GM12872 (cell line): ENCODE data around the gene NEB.

Experiments
- TF ChIP-seq, protein P1 (sequence below): IDR thresholded peaks from 3 replicates; pipeline ENCODE4 v1.5.1; 2011; ENCODE audit warnings: low read depth, mild to moderate bottlenecking, low read length, moderate library complexity; ENCODE audit not compliant: insufficient read depth

Gene NEB

DNA sequence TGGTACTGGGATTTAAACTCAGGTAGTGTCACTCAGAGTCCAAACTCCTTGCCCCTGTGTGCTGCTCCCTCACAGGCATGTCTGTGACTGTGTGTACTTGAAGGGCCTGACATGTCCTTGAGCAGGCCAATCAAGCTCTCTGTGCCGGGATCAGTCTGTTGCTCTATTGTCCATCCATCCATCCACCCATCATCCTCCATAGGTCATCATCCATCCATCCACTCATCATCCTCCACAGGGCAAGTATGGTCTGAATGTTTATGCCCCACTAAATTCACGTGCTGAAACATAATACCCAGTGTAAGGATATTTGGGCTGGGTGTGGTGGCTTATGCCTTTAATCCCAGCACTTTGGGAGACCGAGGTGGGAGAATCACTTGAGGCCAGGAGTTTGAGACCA lies 24.5 kb upstream of the NEB start:
- TF ChIP-seq, protein P1, sequence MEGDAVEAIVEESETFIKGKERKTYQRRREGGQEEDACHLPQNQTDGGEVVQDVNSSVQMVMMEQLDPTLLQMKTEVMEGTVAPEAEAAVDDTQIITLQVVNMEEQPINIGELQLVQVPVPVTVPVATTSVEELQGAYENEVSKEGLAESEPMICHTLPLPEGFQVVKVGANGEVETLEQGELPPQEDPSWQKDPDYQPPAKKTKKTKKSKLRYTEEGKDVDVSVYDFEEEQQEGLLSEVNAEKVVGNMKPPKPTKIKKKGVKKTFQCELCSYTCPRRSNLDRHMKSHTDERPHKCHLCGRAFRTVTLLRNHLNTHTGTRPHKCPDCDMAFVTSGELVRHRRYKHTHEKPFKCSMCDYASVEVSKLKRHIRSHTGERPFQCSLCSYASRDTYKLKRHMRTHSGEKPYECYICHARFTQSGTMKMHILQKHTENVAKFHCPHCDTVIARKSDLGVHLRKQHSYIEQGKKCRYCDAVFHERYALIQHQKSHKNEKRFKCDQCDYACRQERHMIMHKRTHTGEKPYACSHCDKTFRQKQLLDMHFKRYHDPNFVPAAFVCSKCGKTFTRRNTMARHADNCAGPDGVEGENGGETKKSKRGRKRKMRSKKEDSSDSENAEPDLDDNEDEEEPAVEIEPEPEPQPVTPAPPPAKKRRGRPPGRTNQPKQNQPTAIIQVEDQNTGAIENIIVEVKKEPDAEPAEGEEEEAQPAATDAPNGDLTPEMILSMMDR, result no peak

DNA sequence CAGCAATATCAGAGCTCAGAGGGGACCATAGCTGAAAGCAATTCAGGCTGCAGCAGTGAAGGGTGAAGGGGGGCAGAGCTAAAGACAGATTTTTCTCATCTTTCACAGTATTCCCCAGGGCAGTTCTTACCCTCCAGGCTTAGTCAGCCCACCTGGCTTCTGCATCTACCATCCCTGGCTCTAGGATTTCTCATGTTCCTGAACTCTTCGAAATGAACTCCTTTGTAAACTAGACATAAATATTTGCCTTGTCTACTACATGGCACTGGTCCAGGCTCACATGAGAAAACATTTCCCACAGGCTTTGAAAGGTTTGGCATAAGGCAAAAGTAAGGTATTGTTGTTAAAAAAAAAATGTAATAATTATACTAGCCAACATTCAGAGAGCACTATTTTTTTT lies 23.6 kb upstream of the NEB start:
- TF ChIP-seq, protein P1, result no peak

- TF ChIP-seq, protein P1, result no peak
These were observed 22.5 kb upstream of the NEB start for GRCh38 chr2:151756820-151757219.

DNA sequence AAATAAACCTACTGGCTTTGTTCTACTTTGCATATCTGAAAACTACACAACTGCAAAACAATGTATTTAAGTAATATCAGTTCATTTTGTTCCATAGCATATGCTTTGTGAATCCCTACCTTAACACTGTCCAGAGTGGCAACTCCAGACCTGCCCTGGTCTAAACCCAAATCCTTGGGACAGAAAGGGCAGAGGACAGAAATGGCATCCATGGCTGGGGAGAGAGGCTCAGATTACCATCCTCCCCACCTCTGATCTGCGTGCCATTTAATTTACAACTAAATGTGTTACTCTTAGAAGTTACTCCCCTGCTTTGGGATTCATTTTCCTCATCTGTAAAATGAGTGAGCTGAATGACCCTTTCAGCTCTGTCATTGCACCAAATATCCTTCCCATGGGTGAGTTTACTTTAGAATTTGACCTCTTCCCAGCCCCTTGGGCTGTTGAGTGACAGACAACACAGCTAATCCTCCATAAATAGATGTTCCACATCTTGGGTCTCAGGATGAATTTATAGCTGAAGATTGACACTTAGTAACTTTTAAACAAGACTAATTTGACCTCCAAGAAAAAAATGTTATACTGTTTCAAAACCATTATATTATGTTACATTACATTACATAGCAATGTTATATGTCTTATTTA lies 20.1 kb upstream of the NEB start:
- TF ChIP-seq, protein P1, result no peak

DNA sequence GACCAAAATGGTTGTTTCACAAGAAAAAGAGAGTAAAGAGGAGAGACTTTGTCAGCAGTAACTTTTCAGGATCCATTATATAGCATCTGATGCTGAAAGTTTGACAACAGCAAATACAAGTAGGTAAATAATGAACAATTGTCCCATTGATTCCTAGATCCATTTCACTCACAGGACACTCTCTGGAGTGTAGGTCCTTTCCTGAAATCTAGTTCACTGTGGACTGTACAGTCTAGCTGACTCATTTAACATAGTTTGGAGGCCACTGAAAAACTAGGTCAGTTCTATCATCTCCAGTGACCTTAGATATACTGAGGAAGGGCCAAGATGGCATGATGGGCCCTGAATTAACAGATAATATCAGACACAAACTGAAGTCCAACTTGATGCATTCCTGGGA lies 19.3 kb upstream of the NEB start:
- TF ChIP-seq, protein P1, result no peak

- TF ChIP-seq, protein P1, result no peak
These were observed 3.9 kb downstream of the NEB start for GRCh38 chr2:151730262-151730975.

DNA sequence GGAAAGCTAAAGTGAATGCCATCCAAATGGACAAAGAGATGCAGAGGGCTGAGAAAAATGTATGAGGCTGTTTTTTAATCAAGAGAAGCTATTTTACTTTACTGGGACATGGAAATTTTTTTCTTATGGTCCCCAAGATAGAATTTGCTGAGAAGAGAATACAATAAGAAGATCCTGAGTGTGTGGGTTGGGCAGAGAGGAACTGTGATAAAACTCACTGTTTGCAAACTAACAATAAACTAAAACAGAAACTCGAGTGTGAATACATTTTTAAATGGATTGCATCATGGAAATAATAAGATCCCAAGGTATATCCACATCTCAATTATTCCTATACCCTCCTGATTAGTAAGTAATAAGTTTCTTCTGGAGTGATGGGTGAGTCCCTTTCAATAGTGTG lies 4.4 kb downstream of the NEB start:
- TF ChIP-seq, protein P1, result no peak
